GM12878 (cell line): ENCODE data around the gene ZNF22. TPM values are rescaled to one million over a fixed set of nuclear protein-coding genes. Genes with fewer than 3 reads are reported as not detected.

Source experiments
- BCL11A ChIP-seq: IDR thresholded peaks from 2 replicates; pipeline ENCODE4 v1.6.1; 2011; ENCODE audit warnings: low read depth, low read length
- BHLHE40 ChIP-seq, 2 experiments: fragments of 450-650 bp in 1 of 2; IDR thresholded peaks; 2 replicates each; pipeline ENCODE4 v1.6.1; 2011 to 2017; ENCODE audit warnings: low read depth in 2 of 2, borderline replicate concordance in 1 of 2, improper control_type of control experiment in 1 of 2, low read length in 1 of 2, mild to moderate bottlenecking in 1 of 2
- FOS ChIP-seq: IDR thresholded peaks from 3 replicates; pipeline ENCODE4 v1.6.1; 2011; ENCODE audit warnings: borderline replicate concordance; ENCODE audit not compliant: insufficient read length; ENCODE audit errors: extremely low read depth
- IKZF1 ChIP-seq: fragments of 450-650 bp; conservative IDR thresholded peaks from 2 replicates; pipeline ENCODE4 v1.6.1; 2017; ENCODE audit warnings: antibody characterized with exemption, mild to moderate bottlenecking
- NR2F1 ChIP-seq: fragments of 450-650 bp; conservative IDR thresholded peaks from 2 replicates; pipeline ENCODE4 v1.6.1; 2017; ENCODE audit warnings: mild to moderate bottlenecking
- RELA ChIP-seq: fragments of 450-650 bp; IDR thresholded peaks from 2 replicates; pipeline ENCODE4 v1.8.0; 2014; ENCODE audit warnings: borderline replicate concordance; ENCODE audit not compliant: partially characterized antibody
- RELB ChIP-seq: fragments of 450-650 bp; IDR thresholded peaks from 2 replicates; pipeline ENCODE4 v1.6.1; 2017; ENCODE audit warnings: low read depth, mild to moderate bottlenecking, moderate library complexity
- RUNX3 ChIP-seq: IDR thresholded peaks from 2 replicates; pipeline ENCODE4 v1.6.1; 2012; ENCODE audit warnings: low read length, inconsistent platforms
- SMAD5 ChIP-seq: IDR thresholded peaks from 2 replicates; pipeline ENCODE4 v1.6.1; 2016; ENCODE audit warnings: antibody characterized with exemption, low read depth
- YBX1 ChIP-seq: fragments of 450-650 bp; IDR thresholded peaks from 2 replicates; pipeline ENCODE4 v1.6.1; 2016; ENCODE audit warnings: antibody characterized with exemption
- ZBED1 ChIP-seq: IDR thresholded peaks from 2 replicates; pipeline ENCODE4 v1.6.1; 2016; ENCODE audit warnings: borderline replicate concordance
- ZNF207 ChIP-seq: fragments of 450-650 bp; IDR thresholded peaks from 2 replicates; pipeline ENCODE4 v1.6.1; 2014; ENCODE audit warnings: antibody characterized with exemption, mild to moderate bottlenecking, borderline replicate concordance
- ZNF24 ChIP-seq: fragments of 450-650 bp; IDR thresholded peaks from 2 replicates; pipeline ENCODE4 v1.6.1; 2017; ENCODE audit warnings: antibody characterized with exemption, mild to moderate bottlenecking
- polyA plus RNA-seq, 11 experiments: library from polyadenylated mRNA; depleted of rRNA in 4 of 11; unstranded in 6 of 11; stranded (reverse) in 5 of 11; fragments of >200 nt; fragmentation: Nextera tagmentation in 4 of 11; fragmentation: Illumina TruSeq in 1 of 11; extraction: Ambion mirVana in 4 of 11; extraction: Trizol in 1 of 11; gene quantifications; 1 replicate in 1 of 11; 2 replicates in 10 of 11; pipeline versions ENCODE4 v1.2.1 to v1.2.3, GENCODE V29; 2011 to 2016; ENCODE audit warnings: inconsistent platforms in 2 of 11, missing spikeins in 2 of 11, low read depth in 1 of 11
- total RNA-seq, 4 experiments: library from RNA; depleted of rRNA in 3 of 4; stranded (reverse); fragments of >200 nt in 3 of 4; fragmentation: Illumina TruSeq in 1 of 4; extraction: Trizol in 1 of 4; gene quantifications; 2 replicates each; pipeline versions ENCODE4 v1.2.1 to v1.2.3, GENCODE V29; 2013 to 2021
- TF ChIP-seq, protein P1 (sequence below): fragments of 450-650 bp; formaldehyde crosslinking; IDR thresholded peaks from 2 replicates; pipeline ENCODE4 v1.5.0; 2022; ENCODE audit warnings: mild to moderate bottlenecking, missing genetic modification characterization
- TF ChIP-seq, protein P2 (sequence below): fragments of 150-350 bp; IDR thresholded peaks from 2 replicates; pipeline ENCODE4 v1.6.1; 2016; ENCODE audit warnings: low read depth, low read length
- TF ChIP-seq, protein P3 (sequence below): fragments of 450-650 bp; IDR thresholded peaks from 2 replicates; pipeline ENCODE4 v1.6.1; 2017; ENCODE audit warnings: mild to moderate bottlenecking, low read depth, inconsistent platforms; ENCODE audit not compliant: poor library complexity, severe bottlenecking
- TF ChIP-seq, protein P4 (sequence below): IDR thresholded peaks from 2 replicates; pipeline ENCODE4 v1.6.1; 2012; ENCODE audit warnings: low read length, inconsistent platforms

ZNF22 gene
- total and polyA plus RNA-seq, 10 of the 15 experiments (the other 5 are each of a cell fraction or from before 2014, with no cell fraction given): 31.1 to 74.4 (median 43.8) TPM

GRCh38 chr10:44980309-44981171, 20.2 kb upstream of the ZNF22 start (continued):
- TF ChIP-seq, protein P1, sequence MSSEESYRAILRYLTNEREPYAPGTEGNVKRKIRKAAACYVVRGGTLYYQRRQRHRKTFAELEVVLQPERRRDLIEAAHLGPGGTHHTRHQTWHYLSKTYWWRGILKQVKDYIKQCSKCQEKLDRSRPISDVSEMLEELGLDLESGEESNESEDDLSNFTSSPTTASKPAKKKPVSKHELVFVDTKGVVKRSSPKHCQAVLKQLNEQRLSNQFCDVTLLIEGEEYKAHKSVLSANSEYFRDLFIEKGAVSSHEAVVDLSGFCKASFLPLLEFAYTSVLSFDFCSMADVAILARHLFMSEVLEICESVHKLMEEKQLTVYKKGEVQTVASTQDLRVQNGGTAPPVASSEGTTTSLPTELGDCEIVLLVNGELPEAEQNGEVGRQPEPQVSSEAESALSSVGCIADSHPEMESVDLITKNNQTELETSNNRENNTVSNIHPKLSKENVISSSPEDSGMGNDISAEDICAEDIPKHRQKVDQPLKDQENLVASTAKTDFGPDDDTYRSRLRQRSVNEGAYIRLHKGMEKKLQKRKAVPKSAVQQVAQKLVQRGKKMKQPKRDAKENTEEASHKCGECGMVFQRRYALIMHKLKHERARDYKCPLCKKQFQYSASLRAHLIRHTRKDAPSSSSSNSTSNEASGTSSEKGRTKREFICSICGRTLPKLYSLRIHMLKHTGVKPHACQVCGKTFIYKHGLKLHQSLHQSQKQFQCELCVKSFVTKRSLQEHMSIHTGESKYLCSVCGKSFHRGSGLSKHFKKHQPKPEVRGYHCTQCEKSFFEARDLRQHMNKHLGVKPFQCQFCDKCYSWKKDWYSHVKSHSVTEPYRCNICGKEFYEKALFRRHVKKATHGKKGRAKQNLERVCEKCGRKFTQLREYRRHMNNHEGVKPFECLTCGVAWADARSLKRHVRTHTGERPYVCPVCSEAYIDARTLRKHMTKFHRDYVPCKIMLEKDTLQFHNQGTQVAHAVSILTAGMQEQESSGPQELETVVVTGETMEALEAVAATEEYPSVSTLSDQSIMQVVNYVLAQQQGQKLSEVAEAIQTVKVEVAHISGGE (CRISPR knock-in tag): no peak
- TF ChIP-seq, protein P2, sequence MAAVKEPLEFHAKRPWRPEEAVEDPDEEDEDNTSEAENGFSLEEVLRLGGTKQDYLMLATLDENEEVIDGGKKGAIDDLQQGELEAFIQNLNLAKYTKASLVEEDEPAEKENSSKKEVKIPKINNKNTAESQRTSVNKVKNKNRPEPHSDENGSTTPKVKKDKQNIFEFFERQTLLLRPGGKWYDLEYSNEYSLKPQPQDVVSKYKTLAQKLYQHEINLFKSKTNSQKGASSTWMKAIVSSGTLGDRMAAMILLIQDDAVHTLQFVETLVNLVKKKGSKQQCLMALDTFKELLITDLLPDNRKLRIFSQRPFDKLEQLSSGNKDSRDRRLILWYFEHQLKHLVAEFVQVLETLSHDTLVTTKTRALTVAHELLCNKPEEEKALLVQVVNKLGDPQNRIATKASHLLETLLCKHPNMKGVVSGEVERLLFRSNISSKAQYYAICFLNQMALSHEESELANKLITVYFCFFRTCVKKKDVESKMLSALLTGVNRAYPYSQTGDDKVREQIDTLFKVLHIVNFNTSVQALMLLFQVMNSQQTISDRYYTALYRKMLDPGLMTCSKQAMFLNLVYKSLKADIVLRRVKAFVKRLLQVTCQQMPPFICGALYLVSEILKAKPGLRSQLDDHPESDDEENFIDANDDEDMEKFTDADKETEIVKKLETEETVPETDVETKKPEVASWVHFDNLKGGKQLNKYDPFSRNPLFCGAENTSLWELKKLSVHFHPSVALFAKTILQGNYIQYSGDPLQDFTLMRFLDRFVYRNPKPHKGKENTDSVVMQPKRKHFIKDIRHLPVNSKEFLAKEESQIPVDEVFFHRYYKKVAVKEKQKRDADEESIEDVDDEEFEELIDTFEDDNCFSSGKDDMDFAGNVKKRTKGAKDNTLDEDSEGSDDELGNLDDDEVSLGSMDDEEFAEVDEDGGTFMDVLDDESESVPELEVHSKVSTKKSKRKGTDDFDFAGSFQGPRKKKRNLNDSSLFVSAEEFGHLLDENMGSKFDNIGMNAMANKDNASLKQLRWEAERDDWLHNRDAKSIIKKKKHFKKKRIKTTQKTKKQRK: no peak
- no peak for TF ChIP-seq ZNF207
- no peak for TF ChIP-seq BCL11A
- TF ChIP-seq RUNX3: peak; percentile 59
- TF ChIP-seq BHLHE40 (IDR thresholded peaks at IDR 0.05; ENCODE audit: borderline replicate concordance in 1 of 2, low read depth in 2 of 2, low read length in 1 of 2): peak in 1 of 2 experiments; percentile 35; a peak in 1 of 4 replicates
- TF ChIP-seq RELA: no peak
- TF ChIP-seq NR2F1: 0 out of 2 replicates have a peak, but pooled peaks have one; percentile 20
- TF ChIP-seq FOS: no peak
- TF ChIP-seq, protein P3, sequence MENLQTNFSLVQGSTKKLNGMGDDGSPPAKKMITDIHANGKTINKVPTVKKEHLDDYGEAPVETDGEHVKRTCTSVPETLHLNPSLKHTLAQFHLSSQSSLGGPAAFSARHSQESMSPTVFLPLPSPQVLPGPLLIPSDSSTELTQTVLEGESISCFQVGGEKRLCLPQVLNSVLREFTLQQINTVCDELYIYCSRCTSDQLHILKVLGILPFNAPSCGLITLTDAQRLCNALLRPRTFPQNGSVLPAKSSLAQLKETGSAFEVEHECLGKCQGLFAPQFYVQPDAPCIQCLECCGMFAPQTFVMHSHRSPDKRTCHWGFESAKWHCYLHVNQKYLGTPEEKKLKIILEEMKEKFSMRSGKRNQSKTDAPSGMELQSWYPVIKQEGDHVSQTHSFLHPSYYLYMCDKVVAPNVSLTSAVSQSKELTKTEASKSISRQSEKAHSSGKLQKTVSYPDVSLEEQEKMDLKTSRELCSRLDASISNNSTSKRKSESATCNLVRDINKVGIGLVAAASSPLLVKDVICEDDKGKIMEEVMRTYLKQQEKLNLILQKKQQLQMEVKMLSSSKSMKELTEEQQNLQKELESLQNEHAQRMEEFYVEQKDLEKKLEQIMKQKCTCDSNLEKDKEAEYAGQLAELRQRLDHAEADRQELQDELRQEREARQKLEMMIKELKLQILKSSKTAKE: no peak
- peak; percentile 19; the same call in 1 of the 2 replicates for TF ChIP-seq RELB
- no peak for TF ChIP-seq ZBED1
- no peak for TF ChIP-seq IKZF1
- TF ChIP-seq YBX1: no peak
- TF ChIP-seq ZNF24: no peak
- TF ChIP-seq, protein P4, sequence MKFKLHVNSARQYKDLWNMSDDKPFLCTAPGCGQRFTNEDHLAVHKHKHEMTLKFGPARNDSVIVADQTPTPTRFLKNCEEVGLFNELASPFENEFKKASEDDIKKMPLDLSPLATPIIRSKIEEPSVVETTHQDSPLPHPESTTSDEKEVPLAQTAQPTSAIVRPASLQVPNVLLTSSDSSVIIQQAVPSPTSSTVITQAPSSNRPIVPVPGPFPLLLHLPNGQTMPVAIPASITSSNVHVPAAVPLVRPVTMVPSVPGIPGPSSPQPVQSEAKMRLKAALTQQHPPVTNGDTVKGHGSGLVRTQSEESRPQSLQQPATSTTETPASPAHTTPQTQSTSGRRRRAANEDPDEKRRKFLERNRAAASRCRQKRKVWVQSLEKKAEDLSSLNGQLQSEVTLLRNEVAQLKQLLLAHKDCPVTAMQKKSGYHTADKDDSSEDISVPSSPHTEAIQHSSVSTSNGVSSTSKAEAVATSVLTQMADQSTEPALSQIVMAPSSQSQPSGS: no peak
- no peak for TF ChIP-seq SMAD5
